ENCODE measurements around the gene TDO2.

DNA sequence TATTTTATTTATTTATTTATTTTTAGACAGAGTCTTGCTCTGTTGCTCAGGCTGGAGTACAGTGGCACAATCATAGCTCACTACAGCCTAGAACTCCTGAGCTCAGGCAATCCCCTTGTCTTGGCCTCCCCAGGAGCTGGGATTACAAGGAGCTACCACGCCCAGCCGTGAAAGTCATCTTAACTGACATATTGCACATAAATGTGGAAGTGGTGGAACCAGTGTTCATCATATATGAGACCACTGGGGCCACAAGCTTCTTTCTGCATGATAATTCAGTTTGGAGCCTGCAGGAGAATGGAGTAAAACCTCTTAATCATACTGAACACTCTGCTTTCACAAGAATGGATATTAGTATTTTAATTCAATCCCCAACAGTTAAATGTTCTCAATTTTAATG is 62.7 kb downstream of the TDO2 start:
- no peak for TF ChIP-seq EZH2phosphoT487 (IDR thresholded peaks at IDR 0.05; ENCODE audit: low read depth)
- TF ChIP-seq, protein P1, sequence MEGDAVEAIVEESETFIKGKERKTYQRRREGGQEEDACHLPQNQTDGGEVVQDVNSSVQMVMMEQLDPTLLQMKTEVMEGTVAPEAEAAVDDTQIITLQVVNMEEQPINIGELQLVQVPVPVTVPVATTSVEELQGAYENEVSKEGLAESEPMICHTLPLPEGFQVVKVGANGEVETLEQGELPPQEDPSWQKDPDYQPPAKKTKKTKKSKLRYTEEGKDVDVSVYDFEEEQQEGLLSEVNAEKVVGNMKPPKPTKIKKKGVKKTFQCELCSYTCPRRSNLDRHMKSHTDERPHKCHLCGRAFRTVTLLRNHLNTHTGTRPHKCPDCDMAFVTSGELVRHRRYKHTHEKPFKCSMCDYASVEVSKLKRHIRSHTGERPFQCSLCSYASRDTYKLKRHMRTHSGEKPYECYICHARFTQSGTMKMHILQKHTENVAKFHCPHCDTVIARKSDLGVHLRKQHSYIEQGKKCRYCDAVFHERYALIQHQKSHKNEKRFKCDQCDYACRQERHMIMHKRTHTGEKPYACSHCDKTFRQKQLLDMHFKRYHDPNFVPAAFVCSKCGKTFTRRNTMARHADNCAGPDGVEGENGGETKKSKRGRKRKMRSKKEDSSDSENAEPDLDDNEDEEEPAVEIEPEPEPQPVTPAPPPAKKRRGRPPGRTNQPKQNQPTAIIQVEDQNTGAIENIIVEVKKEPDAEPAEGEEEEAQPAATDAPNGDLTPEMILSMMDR (IDR thresholded peaks at IDR 0.05; ENCODE audit: low read depth, low read length), result no peak
